NB4 (cell line): ENCODE results near the gene RRM2.

ENCODE experiments used
- DNase-seq: peaks from one replicate; pipeline ENCODE4 v3.0.0; 2010; ENCODE audit warnings: low read depth
- H3K4me3 ChIP-seq: one replicate; pipeline ENCODE4 v1.5.1; 2011; ENCODE audit warnings: mild to moderate bottlenecking, low read depth, low read length, moderate library complexity
- CTCF ChIP-seq: IDR thresholded peaks from one replicate; pipeline ENCODE4 v1.5.1; 2012; ENCODE audit warnings: low read depth, low read length
- MAX ChIP-seq: IDR thresholded peaks from 2 replicates; pipeline ENCODE4 v1.6.1; 2011; ENCODE audit warnings: low read depth, low read length
- MYC ChIP-seq: IDR thresholded peaks from 2 replicates; pipeline ENCODE4 v1.6.1; 2011; ENCODE audit warnings: low read depth, low read length
- POLR2A ChIP-seq: IDR thresholded peaks from 2 replicates; pipeline ENCODE4 v1.6.1; 2011; ENCODE audit warnings: mild to moderate bottlenecking; ENCODE audit not compliant: insufficient read length; ENCODE audit errors: extremely low read depth

RRM2 gene

GRCh38 chr2:10173258-10174005, 50.9 kb downstream of the RRM2 start:
- no peak for TF ChIP-seq MAX
- no peak for TF ChIP-seq MYC
- TF ChIP-seq POLR2A: no peak
- no peak for TF ChIP-seq CTCF
- DNase-seq: no peak
- no peak overlapping the region for H3K4me3 ChIP-seq

GRCh38 chr2:10174173-10174572, 51.6 kb downstream of the RRM2 start:
- TF ChIP-seq MAX (no peak), MYC (no peak), POLR2A (no peak), CTCF (no peak)
- no peak overlapping the region for H3K4me3 ChIP-seq
- DNase-seq: no peak

- DNase-seq: no peak
- TF ChIP-seq MAX (no peak), MYC (no peak), POLR2A (no peak), CTCF (no peak)
- H3K4me3 ChIP-seq: no peak overlapping the region
Observed at GRCh38 chr2:10175441-10175840, 52.9 kb downstream of the RRM2 start.

- H3K4me3 ChIP-seq: no peak overlapping the region
- DNase-seq: no peak
- TF ChIP-seq CTCF (no peak), POLR2A (no peak), MYC (no peak), MAX (no peak)
Observed at GRCh38 chr2:10178751-10179150, 56.2 kb downstream of the RRM2 start.

GRCh38 chr2:10179422-10179821, 56.9 kb downstream of the RRM2 start:
- no peak for DNase-seq
- TF ChIP-seq CTCF (no peak), MAX (no peak), POLR2A (no peak), MYC (no peak)
- H3K4me3 ChIP-seq: no peak overlapping the region

GRCh38 chr2:10180229-10180628, 57.7 kb downstream of the RRM2 start:
- no peak for TF ChIP-seq MYC
- DNase-seq: no peak
- no peak overlapping the region for H3K4me3 ChIP-seq
